EL (cell line): Measurements from ENCODE around the gene INTU.

Experiments used
- DNase-seq: peaks from one replicate; pipeline ENCODE4 v3.0.0-alpha.2; 2016

INTU gene

DNA sequence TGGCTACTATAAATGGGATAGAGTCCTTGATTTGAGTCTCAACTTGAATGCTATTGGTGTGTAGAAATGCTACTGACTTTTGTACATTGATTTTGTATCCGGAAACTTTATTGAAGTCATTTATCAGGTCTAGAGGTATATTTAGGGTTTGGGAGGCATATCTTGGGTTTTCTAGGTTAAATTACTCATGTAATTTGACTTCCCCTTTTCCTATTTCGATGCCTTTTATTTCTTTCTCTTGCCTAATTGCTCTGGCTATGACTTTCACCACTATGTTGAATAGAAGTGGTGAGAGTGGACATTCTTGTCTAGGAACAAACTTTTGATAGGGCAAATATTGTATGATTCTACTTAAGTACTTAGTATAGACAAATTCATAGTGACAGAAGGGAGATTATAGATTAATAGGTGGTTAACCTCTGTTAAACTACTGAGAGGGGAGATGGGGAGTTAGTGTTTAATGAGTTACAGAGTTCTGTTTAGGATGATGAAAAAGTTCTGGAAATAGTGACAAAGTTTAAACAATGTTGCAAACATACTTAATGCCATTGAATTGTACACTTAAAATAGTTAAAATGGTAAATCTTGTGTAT, 126.6 kb downstream of the INTU start:
- DNase-seq: no peak

DNA sequence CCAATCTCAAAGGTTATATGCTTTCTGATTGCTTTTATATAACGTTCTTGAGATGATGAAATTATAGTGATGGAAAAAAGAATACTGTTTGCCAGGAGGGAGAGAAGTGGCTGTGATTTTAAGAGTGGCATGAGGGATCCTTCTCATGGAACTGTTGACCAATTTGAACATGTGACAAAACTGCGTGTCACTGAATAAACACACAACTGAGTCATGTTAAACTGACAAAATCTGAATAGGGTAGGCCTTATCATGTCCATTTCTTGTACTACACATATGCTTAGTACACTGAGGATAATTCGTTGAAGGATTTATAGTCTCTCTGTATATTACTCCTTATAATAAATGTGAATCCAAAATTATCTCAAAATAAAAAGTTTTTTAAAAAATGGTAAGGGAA, 127.1 kb downstream of the INTU start:
- DNase-seq: peak; percentile 5

DNA sequence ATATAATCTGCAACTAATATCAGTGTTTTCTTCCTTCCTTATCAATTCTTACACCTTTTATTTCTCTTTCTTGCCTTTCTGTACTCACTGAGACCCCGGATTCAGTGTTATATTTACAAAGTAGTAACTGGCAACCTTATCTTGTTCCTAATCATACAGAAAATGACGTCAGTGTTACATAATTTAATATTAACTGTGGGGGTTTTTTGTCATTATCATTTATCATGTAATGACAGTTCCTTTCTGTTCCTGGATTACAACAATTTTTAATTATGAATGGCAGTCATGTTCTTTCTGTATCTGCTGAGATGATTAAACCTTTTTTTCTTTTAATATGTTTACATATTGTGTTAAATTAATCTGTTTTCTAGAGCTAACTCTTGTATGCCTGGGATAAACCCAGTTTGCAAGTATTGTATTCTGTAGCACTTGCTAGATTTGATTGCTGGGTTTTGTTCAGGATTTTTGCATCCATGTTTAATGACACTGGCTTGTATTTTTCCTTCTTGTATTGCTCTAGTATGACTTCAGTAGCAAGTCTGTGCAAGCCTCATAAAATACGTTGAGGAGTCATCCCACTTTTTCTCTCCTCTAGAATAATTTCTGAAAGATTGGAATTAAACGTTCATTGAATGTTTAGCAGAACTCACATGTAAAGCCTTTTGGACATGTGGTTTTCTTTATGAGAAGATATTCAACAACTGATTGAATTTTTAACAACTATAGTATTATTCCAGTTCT, 138.9 kb downstream of the INTU start:
- no peak for DNase-seq

DNA sequence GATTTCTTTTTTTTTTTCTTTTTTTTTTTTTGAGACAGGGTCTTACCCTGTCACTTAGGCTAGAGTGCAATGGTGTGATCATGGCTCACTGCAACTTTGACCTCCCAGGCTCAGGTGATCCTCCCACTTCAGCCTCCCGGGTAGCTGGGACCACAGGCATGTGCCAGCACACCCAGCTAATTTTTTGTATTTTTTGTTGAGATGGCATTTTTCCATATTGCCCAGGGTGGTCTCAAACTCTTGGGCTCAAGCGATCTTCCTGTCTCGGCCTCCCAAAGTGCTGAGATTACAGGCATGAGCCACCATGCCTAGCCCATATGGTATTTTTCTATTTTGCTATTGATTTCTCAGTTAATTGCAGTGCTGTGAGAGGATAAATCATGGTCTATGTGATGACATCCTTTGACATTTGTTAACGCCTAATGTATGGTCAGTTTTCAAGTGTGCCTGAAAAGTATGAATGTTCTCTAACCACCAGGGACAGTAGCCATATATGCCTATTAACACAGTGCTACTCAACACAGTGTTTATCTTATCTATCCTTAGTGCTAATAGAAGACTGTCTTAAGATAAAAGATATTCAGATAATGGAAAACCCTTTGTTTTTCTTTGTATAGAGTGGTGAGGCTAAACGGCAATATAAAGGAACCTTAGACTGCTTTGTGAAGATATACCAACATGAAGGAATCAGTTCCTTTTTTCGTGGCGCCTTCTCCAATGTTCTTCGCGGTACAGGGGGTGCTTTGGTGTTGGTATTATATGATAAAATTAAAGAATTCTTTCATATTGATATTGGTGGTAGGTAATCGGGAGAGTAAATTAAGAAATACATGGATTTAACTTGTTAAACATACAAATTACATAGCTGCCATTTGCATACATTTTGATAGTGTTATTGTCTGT, 140.3 kb downstream of the INTU start:
- DNase-seq: no peak

DNA sequence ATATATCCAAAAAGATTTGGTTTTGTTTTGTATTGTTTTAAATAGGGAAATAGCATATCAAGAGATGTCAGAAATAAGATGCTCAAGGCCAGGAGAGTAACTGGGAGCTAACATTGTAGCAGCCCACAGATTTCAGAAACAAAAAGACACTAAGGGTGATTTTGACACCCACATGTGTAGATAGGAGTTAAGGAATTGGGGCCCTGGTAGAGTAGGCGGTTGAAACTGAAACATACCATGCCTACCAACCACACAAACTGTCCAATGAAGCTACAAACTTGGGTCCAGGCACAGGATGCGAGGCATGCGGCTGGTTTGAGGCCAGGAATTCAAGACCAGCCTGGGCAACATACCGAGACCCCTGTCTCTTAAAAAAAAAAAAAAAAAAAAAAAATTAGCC, 143.1 kb downstream of the INTU start:
- DNase-seq: no peak
